ENCODE results near the gene RXRB.
"Not testable (repeated sequence)": the region's sequence is repeated elsewhere in the genome, so short reads cannot be mapped to it uniquely, and the experiment has no call there.

RXRB gene

DNA sequence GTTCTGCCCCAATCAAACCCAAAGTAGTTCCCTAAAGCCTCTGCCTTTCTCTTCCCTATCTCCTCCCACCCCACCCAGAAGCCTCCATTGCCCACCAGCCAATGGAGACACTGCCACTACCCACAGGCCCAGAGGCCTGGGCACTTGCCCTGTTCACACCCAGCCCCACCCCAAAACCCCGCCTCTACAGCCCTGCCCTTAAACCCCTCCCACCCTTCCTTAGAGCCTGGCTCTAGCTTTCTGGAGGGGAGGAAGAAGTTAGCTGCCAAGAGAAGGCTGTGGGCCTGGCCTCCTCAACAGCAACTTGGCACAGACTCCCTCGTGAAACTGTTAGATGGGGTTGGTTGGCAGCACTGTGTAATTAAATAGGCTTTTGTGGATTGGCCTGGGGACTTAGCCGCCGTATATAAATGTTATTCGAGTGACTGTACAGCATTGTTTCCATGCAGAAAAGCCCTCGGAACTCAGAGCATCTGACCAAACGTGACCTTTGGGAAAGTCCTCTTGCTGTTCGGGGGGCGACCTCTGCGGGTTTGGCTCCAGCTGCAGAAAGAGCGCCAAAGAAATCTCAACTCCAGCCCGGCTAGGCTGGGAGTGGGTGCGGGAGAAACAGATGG lies 39.6 kb downstream of the RXRB start:
- DNase-seq = no peak

- DNase-seq = no peak
These were observed 40.4 kb downstream of the RXRB start for GRCh38 chr6:33160096-33160495.

DNA sequence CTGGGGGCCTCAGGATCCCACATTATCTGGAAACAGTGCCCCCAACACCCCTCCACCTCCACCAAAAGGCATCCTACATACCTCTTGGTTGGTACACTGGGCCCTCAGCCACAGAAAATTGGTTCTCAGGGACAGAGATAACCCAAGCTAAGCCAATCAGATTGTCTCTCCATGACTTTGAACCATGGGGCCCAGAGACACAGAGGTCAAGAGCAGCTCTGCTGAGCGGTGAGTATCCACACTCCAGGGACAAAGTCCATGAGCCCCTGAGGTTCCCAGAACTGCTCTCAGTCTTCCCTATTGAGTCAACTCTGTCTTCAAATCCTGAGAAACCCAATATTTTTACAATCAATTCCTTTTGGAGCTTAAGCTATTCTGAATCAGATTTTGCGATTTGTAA lies 43.5 kb downstream of the RXRB start:
- no peak for DNase-seq

DNA sequence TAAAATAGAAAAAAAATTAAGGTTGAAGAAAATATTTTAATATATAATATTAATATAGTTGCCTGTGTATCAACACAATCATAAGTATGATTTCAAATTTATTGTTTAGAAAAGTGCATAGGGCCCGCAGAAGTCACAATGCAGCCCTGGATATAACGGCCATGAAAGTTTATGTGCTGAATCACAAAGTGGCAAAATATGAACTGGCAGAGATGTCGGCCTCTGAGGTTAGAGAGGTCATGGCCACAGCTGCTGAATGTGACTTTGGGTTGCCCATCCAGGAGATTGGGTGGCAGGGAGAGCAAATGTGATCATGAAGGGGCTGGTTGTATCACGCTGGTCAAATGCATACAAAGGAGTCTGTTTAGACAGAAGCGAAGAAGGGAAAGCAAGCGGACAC lies 43.9 kb downstream of the RXRB start:
- DNase-seq = no peak

DNA sequence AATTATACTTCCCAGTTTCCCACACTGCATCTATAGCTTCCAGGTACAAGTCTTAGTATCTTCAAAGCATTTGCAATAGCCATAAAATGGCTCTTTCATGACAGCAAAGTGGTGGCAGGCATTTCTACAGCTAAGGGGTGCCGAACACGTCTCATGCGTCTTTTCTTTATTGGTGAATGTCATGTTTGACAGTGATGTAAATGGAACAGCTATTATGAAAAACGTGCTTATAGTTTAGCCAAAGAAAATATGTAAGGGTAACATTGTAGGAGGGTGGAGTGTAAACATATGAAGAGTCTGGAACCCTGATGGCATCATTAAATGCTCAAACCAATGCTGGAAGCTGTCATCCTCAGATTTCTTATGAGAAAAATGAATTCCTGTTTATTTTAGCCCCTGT lies 46.1 kb downstream of the RXRB start:
- no peak for DNase-seq

DNA sequence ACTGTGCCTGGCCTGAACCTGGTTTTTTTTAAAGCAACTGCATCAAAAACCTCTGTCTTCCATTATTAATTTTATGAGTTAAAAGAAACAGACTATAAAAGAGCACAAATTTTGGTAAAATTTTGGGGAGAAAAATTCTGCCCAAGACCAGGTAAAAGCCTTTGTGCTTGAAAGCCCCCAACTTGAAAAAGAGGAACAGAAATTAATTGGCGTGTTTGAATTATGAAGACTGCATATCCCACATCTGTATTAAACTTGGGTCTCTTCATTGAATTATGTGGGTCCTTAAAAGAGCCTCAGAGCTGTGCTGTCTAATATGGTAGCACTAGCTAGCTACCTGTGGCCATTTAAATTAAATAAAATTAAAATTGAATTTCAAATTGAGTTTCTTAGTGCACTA lies 49.4 kb downstream of the RXRB start:
- DNase-seq = no peak

- DNase-seq = not testable (repeated sequence)
These were observed 49.9 kb downstream of the RXRB start for GRCh38 chr6:33150560-33150959.

DNA sequence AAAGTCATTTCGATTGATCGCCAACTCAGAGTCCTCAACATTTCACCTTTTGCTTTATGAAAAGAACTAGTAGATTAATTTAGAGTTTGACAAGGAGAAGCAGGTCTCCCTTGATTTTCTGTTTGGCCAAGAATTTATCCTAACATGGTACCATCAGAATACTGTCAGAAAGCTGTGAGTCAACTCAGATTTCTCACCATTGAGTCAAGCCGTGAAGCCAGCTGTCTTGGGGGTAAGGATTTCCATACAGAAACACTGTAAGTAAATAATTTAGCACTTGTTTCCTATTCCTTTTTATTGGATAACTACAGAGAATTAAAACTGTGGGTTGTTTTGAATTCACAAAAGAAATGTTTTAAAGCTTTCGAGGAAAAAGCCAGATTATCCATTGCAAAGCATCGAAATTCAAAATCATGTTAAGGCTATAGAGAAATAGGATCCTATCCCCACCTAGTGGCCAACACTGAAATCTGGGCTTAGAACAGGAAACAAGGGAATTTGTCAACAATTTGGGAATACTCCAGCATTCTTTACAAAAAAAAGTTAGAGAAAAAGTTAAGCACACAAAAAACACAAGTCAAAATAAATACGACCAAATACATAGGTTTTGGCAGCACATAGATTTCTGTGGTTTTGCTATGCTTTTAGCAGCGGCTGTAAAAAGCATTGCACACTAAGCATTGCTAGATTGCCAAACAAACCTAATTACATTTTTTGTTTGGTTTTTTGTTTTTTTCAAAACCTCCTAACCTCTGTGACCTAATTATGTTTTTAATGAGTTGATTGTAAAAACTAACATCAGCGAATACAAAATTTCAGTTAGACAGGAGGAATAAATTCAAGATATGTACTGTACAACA lies 52.4 kb downstream of the RXRB start:
- DNase-seq = no peak

- no peak for DNase-seq
These were observed 56.1 kb downstream of the RXRB start for GRCh38 chr6:33144373-33144772.
